ENCODE data around the gene FGF3.

- TF ChIP-seq CTCF (IDR thresholded peaks at IDR 0.05; ENCODE audit: poor library complexity, severe bottlenecking) (no peak), POLR2AphosphoS5 (IDR thresholded peaks at IDR 0.05) (no peak)
Observed at GRCh38 chr11:69812256-69812655, 7.0 kb downstream of the FGF3 start.

Data from neural cell (in vitro differentiated cells).